Measurements from ENCODE around the gene CUEDC1. TPM values are rescaled to one million over a fixed set of nuclear protein-coding genes. Genes with fewer than 3 reads are reported as not detected.

Gene CUEDC1
- total and polyA plus RNA-seq, 2 of the 13 experiments (the other 11 are each of a cell fraction or from before 2014, with no cell fraction given), result 7.4 to 12.9 TPM

DNA sequence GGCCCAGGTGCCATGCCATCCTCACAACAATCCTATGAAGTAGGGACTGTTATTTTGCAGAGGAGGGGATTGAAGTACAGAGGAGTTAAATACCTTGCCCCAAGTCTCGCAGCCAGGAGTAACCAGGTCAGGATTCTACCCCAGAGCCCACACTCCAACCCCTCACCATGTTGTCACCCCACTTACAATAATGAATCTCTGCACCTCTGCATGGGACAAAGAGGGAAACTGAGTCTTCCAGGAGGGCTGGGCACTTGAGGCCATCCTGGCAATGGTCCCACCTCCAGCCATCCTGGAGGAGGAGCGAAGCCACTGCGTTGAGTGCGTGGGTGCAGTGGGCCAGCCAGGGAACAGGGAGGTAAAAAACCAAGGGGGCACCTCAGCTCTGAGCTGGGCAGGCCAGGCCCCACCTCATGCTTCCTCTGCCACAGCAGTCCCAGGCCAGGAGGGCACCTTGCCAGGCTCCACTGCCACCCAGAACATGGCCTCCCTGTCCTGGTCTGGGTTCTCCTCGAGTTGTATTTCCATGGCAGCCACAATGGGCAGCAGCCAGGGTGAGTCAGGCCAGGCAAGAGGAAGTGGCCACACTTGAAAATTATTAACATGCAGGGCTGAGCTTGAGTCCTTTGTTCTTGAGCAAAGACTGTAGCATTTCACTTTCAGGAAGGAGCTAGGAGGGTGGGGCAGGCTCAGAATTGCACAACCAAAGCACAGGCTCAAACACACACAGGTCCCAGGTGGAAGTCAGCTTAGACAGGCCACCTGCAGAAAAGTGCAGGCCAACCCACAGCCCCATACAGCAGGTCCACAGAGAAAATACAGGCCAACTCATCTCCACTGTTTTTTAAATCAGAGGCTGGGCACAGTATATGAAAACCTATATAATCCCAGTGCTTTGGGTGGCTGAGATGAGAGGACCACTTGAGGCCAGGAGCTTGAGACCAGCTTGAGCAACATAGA is 52.1 kb downstream of the CUEDC1 start (continued):
- TF ChIP-seq RBAK (CRISPR knock-in tag; IDR thresholded peaks at IDR 0.05) (no peak), ZBTB42 (CRISPR knock-in tag; IDR thresholded peaks at IDR 0.05) (no peak), GFI1 (CRISPR knock-in tag; IDR thresholded peaks at IDR 0.05; ENCODE audit: borderline replicate concordance) (peak; percentile 75; the same call in 1 of the 2 replicates), GZF1 (CRISPR knock-in tag; IDR thresholded peaks at IDR 0.05) (peak; percentile 74; the same call in 1 of the 2 replicates), SRF (IDR thresholded peaks at IDR 0.05; ENCODE audit: low read depth, low read length) (no peak), SPEN (CRISPR knock-in tag; IDR thresholded peaks at IDR 0.05; ENCODE audit: low read depth) (peak; percentile 58), GATAD2A (CRISPR knock-in tag; IDR thresholded peaks at IDR 0.05) (peak; percentile 98), TGIF2 (CRISPR knock-in tag; IDR thresholded peaks at IDR 0.05) (0 out of 2 replicates have a peak, but pooled peaks have one; percentile 54), ZNF281 (CRISPR knock-in tag; IDR thresholded peaks at IDR 0.05; ENCODE audit: borderline replicate concordance) (peak; percentile 62; the same call in 1 of the 2 replicates), ZNF740 (CRISPR knock-in tag; IDR thresholded peaks at IDR 0.05) (no peak; the same call in 1 of the 2 replicates), ZNF670 (CRISPR knock-in tag; IDR thresholded peaks at IDR 0.05; ENCODE audit: borderline replicate concordance) (peak; percentile 75; the same call in 1 of the 2 replicates), HNRNPK (IDR thresholded peaks at IDR 0.05; ENCODE audit: low read depth, low read length, poor library complexity, severe bottlenecking) (no peak), BHLHE40 (IDR thresholded peaks at IDR 0.05; ENCODE audit: low read length) (no peak), TOPORS (CRISPR knock-in tag; IDR thresholded peaks at IDR 0.05) (no peak), PAX8 (CRISPR knock-in tag; IDR thresholded peaks at IDR 0.05; ENCODE audit: borderline replicate concordance) (no peak), ETV6 (CRISPR knock-in tag; conservative IDR thresholded peaks at IDR 0.05) (peak; percentile 79; the same call in 1 of the 2 replicates), ZZZ3 (CRISPR knock-in tag; IDR thresholded peaks at IDR 0.05; ENCODE audit: borderline replicate concordance) (no peak), SMAD9 (CRISPR knock-in tag; IDR thresholded peaks at IDR 0.05) (no peak), NPAS2 (CRISPR knock-in tag; IDR thresholded peaks at IDR 0.05; ENCODE audit: borderline replicate concordance) (no peak), WIZ (CRISPR knock-in tag; IDR thresholded peaks at IDR 0.05) (no peak), ZNF333 (CRISPR knock-in tag; IDR thresholded peaks at IDR 0.05; ENCODE audit: borderline replicate concordance) (no peak), ZNF264 (CRISPR knock-in tag; IDR thresholded peaks at IDR 0.05) (no peak), BORCS8-MEF2B (CRISPR knock-in tag; IDR thresholded peaks at IDR 0.05) (no peak; the same call in none of the 2 replicates), ZNF775 (CRISPR knock-in tag; IDR thresholded peaks at IDR 0.05; ENCODE audit: borderline replicate concordance) (no peak), NCOA5 (CRISPR knock-in tag; IDR thresholded peaks at IDR 0.05) (no peak)
- TF ChIP-seq, protein P1, sequence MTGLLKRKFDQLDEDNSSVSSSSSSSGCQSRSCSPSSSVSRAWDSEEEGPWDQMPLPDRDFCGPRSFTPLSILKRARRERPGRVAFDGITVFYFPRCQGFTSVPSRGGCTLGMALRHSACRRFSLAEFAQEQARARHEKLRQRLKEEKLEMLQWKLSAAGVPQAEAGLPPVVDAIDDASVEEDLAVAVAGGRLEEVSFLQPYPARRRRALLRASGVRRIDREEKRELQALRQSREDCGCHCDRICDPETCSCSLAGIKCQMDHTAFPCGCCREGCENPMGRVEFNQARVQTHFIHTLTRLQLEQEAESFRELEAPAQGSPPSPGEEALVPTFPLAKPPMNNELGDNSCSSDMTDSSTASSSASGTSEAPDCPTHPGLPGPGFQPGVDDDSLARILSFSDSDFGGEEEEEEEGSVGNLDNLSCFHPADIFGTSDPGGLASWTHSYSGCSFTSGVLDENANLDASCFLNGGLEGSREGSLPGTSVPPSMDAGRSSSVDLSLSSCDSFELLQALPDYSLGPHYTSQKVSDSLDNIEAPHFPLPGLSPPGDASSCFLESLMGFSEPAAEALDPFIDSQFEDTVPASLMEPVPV (CRISPR knock-in tag; IDR thresholded peaks at IDR 0.05), result peak; percentile 44; the same call in 1 of the 2 replicates

Measured in HepG2 (cell line).